CD4-positive, alpha-beta T cell treated with Interleukin-2 at 100 ng/mL for 4 hours (primary cell): ENCODE data around the gene RHNO1.

Experiments
- DNase-seq: peaks from one replicate; pipeline ENCODE4 v3.0.0-alpha.2; 2020; ENCODE audit warnings: low spot score

RHNO1 gene, protein sequence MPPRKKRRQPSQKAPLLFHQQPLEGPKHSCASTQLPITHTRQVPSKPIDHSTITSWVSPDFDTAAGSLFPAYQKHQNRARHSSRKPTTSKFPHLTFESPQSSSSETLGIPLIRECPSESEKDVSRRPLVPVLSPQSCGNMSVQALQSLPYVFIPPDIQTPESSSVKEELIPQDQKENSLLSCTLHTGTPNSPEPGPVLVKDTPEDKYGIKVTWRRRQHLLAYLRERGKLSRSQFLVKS

DNA sequence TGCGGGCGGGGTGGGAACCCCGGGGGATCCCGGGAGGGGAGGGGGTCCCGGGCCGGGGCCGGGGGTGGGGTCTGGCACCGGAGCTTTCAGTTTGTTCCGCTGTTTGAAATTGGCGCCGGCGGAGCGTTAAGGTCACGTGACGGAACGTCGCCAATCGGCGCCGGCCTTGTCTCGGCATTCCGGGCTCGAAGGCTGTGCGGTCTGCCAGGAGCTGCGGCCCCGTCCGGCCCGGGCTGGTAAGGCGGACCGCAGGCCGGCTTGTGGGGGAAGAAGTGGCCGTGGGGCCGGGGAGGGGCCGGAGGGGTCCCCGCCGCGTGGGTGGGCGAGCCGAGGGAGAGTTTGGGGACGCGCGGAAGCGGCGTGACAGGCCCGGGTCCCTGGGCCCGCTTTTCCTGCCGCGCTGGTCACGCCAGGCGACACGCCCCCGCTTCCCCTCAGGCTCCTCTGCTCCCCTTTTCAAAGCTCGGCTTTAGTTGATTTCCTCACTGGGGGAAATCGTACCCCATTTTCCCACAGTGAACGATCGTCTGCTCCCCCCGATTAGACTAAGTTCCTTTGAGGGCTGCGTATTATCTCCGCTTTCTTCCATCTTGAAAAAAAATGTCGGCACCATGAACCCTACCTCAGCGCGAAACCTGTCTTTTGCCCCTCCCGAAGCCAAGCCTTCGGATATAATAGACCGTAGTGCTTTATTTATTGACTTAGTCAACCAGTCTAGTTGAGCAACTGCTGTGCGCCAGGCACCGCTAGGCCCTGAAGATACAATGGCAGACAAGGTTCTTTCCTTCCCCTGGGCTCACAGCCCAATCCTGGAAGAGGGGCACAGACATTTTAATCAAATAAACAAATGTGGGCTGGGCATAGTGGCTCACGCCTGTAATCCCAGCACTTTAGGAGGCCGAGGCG is at the start of gene RHNO1, which contains the start of gene FOXM1:
TSS of gene RHNO1 (plus strand) at position 177 of the 906 bp plus-strand sequence. CDS start 8,144 bp downstream, outside the sequence.
TSS of gene FOXM1 (minus strand) at position 128 of the 906 bp plus-strand sequence. CDS start 2,696 bp downstream, outside the sequence.
- peak; percentile 91 for DNase-seq

DNA sequence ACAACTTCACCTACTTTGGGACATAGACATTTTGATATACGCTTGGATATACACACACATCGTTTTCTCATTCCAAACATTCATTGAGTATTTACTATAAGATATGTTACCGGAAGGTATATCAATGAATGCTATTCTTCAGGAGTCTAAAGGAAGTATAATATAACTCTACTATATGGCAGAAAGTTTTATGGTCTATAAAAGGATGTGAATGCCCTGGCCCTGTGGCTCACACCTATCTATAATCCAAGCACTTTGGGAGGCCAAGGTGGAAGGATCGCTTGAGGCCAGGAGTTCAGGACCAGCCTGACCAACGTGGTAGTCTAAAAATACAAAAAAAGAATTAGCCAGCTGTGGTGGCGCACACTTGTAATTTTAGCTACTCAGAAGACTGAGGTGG is 47.7 kb upstream of the RHNO1 start:
- DNase-seq: no peak

DNA sequence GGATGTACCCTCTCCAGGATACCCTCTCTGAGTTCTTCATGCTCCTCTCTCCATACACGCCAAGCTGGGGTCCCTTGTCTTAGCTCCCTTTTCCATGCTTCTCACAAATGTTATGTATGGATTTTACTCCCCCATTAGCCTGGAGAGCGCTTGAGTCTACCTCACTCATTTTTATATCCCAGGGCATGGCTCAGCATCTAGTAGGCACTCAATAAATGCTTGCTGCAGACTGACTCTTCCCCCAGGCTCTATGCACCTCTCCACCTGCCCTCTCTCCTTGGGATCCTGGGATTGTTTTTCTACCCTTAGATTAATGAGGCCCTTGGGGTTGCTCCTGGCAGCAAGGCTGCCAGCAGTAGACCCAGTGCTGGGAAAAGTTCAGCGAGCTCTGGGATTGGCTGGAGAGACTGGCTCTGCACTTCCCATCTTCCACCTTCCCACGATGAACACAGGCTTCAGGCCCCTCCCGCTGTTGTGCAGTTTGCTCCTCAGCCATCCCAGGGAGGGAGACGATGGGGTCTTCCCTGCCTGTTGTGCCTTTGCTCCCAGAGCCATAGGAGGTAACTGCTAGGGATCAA is 44.4 kb upstream of the RHNO1 start:
- DNase-seq: no peak

GRCh38 chr12:2833327-2833726 is 43.7 kb upstream of the RHNO1 start:
- no peak for DNase-seq

- no peak for DNase-seq
These were observed 43.2 kb upstream of the RHNO1 start for GRCh38 chr12:2833810-2834209.

DNA sequence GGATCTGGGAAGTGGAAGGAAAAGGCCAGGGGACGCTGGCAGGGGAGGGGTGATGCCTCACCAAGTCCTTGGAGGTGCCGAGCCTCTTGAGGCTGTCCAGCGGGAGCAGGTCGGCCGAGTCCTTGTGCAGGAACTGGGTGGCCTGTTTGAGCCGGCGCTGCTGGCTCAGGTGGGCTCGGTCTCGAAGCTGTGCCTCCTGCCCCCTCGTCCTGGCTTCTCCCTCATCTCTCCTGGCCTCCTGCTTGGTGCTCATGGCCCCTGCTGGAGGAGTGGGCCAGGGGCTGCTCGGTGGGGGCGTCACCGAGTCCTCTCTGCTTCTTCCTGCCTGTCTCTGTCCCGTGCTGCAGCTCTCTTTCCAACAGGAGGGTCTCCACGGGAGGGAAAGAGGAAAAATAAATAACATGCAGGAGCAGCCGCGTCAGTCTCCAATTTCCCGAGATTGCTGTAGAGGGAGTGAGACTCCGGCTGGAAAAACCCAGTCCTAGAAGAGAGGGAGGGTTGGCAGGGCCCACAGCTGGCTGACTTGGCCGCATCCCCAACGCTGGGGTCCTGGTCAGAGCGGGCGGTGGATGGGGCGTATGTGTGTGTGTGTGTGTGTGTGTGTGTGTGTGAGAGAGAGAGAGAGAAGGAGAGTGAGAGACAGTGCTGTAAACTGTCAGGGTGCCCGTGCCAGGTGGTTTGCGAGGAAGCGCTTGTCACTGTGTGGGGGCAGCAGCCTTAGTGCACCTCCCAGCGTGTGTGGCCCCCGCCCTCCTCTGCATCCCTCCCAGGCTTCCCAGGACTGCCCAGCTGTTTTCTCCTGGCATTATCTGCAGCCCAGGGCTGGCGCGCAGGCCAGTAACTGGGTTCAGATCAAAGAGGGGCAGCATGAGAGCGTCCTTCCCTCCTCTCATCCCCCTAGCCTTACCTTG is 42.2 kb upstream of the RHNO1 start, which contains the start of gene NRIP2:
TSS of gene NRIP2 (minus strand) at position 455 of the 911 bp plus-strand sequence. CDS start at position 403, 52 bp downstream.
- no peak for DNase-seq

- no peak for DNase-seq
These were observed 41.2 kb upstream of the RHNO1 start for GRCh38 chr12:2835691-2836403.

DNA sequence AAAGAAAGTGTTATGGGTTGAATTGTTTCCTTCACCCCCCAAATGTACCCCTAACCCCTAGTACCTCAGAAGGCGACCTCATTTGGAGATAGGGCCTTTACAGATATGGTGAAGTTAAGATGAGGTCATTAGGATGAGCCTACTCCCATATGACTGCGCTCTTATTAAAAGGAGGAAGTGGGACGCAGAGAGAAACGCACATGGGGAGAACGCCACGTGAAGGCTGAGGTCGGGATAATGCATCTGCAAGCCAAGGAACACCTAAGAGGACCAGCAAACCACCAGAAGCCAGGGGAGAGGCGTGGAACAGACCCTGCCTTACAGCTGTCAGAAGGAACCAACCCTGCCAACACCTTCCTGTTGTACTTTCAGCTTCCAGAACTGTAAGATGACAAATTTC is 40.4 kb upstream of the RHNO1 start:
- DNase-seq: no peak

GRCh38 chr12:2841056-2841650 is 35.9 kb upstream of the RHNO1 start:
- DNase-seq: no peak

DNA sequence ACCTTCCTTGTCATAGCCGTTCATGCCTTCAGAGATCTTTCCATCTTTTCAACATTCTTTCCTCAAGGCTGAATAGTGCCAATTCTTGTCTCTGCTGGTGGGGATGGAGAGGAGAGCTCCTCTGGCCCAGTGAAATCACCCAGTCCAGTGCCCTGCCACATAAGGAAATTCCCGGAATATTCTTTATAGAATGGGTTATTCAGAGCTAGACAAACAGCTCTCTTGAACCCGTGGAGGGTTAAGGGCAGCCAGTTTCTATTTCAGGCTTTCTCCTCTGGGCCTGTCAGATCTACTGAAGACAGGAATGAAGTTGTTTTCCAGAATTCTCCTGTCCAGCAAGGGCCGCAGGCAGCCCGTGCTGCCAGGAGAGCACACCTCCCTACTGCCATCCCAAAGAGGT is 34.1 kb upstream of the RHNO1 start:
- no peak for DNase-seq

- DNase-seq: no peak
These were observed 32.2 kb upstream of the RHNO1 start for GRCh38 chr12:2844786-2845185.

DNA sequence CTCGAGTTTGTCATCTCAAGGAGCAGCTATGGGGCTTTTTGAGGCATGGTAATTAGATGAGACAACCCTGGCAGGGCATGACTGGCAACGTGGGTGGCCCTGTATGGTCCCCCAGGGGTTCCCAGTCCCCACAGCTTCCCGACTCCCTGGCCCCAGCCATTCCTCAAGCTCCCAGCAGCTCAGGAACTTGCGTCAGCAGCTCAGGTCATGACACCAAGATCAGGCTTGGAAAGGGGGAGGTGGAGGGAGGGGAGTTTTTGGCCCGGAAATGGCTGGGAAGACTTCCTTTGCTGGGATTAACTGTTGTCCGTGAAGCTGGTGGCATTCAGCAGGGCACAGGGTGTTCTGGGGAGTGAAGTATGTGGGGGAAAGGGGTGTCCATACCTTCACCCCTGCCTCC is 31.7 kb upstream of the RHNO1 start:
- DNase-seq: no peak

GRCh38 chr12:2851931-2852330 is 25.1 kb upstream of the RHNO1 start:
- DNase-seq: no peak

GRCh38 chr12:2853626-2854025 is 23.4 kb upstream of the RHNO1 start:
- DNase-seq: peak; percentile 33

- no peak for DNase-seq
These were observed 22.2 kb upstream of the RHNO1 start for GRCh38 chr12:2854669-2855453.

GRCh38 chr12:2855546-2855945 is 21.5 kb upstream of the RHNO1 start:
- no peak for DNase-seq

DNA sequence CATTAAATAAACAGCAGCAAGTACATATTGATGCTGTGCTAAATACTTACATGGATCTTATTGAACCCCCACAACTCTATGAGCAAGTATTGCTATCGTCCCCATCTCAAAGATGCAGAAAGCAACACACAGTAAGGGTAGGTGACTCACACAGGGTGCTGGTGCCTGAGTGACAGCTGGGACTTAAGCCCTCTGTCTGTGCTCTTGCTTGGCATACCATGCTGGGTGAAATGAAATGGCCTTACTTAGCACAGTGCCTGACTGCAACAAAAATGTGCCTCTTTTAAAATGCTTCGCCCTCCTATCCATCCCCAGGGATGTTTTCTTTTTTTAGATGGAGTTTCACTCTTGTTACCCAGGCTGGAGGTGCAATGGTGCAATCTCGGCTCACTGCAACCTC is 21.0 kb upstream of the RHNO1 start:
- DNase-seq: no peak

- DNase-seq: no peak
These were observed 20.0 kb upstream of the RHNO1 start, which contains the start of gene TEX52 for GRCh38 chr12:2857021-2857431. TEX52 (minus strand) TSS chr12:2857039; CDS start chr12:2857026, 13 bp downstream.

DNA sequence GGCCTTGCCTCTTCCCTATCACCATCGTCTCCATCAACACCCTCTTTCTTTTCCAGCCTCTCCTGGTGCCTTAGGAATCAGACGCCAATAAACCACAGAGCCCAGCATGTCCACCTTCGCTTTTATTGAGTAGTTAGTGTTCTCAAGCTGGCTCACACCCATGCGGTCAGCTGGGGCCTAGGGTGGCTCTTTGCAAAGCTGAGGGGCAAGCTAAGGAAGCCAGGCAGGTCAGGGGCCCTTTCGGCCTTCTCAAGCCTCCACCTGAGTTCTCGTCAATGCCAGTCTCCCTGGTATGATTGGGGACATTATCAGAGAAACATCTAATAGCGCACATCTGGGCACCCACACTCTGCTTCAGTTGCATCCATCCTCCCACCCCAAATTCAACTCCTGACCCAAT is 19.4 kb upstream of the RHNO1 start:
- no peak for DNase-seq

DNA sequence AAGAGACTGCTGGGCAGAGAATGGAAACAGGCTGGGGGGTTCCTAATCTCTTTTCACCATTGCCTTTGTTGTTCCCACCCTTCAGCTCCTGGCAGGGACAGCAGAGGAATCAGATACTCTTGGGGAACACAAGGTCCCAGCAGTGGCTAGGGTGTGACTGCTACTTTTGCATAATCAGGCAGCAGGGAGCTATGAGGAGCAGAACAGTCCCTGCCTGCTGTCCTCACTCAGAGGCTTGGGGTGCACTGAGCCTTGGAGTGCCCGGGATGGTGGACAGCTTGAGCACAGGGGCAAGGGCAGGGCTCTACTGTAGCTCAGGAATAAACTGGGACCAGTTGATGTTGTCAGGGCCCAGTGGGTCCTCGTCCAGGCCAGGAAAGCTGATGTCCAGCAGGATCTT is 18.7 kb upstream of the RHNO1 start:
- DNase-seq: no peak
